ENCODE measurements around the gene ATG9B. TPM values are rescaled to one million over a fixed set of nuclear protein-coding genes. Genes with fewer than 3 reads are reported as not detected.

ATG9B gene
- total and polyA plus RNA-seq, 5 donors from 2014 or later = 18.6 to 38.7 (median 35.7) TPM

- H3K4me3 Mint-ChIP-seq = peak overlapping the region; percentile 89 to 97 (median 95)
- H3K4me1 Mint-ChIP-seq = peaks cover 0 to 63% (median 15%) of the 10 kb centered on the region in 4 donors
Observed at GRCh38 chr7:151056666-151057505, 32.6 kb upstream of the ATG9B start.

GRCh38 chr7:151056283-151056665 is 32.0 kb upstream of the ATG9B start:
- H3K27ac Mint-ChIP-seq = no peak overlapping the region
- H3K4me3 Mint-ChIP-seq = peak overlapping the region; percentile 55 to 97 (median 91)
- peaks cover 44% of the 10 kb centered on the region for H3K4me1 ChIP-seq (ENCODE audit: control insufficient read depth, insufficient read depth, low read length, poor library complexity, severe bottlenecking)
- DNase-seq (no peak), ATAC-seq (ENCODE audit: low read depth in 2 of 2) (no peak)
- no peaks in the 10 kb centered on the region for H3K36me3 ChIP-seq (ENCODE audit: control insufficient read depth, insufficient read depth, low read length)
- peaks cover 0 to 57% (median 12%) of the 10 kb centered on the region in 4 donors for H3K4me1 Mint-ChIP-seq
- H3K9me3 Mint-ChIP-seq = peaks cover 0 to 1% (median 0%) of the 10 kb centered on the region in 7 donors
- no peaks in the 10 kb centered on the region for H3K27me3 Mint-ChIP-seq
- no peaks in the 10 kb centered on the region for H3K27me3 ChIP-seq (ENCODE audit: control insufficient read depth, insufficient read depth, low read length)
- H3K36me3 Mint-ChIP-seq = peaks cover 12% of the 10 kb centered on the region
- no peak overlapping the region for H3K4me3 ChIP-seq (ENCODE audit: low read depth, low read length)
- H3K9me3 ChIP-seq (ENCODE audit: control insufficient read depth in 2 of 2, low read length in 2 of 2) = no peaks in the 10 kb centered on the region
- no peak overlapping the region for H3K27ac ChIP-seq (ENCODE audit: insufficient read depth, low read length, poor library complexity, severe bottlenecking)

More at GRCh38 chr7:151056666-151057505, 32.6 kb upstream of the ATG9B start:
- no peaks in the 10 kb centered on the region for H3K27me3 Mint-ChIP-seq
- no peak for ATAC-seq (ENCODE audit: low read depth in 2 of 2)
- peak overlapping the region in 1 of 3 donors; percentile 36 for H3K27ac Mint-ChIP-seq
- Histone ChIP-seq H3K27me3 (ENCODE audit: control insufficient read depth, insufficient read depth, low read length) (no peaks in the 10 kb centered on the region), H3K4me3 (ENCODE audit: low read depth, low read length) (peak overlapping the region; percentile 92), H3K4me1 (ENCODE audit: control insufficient read depth, insufficient read depth, low read length, poor library complexity, severe bottlenecking) (peaks cover 46% of the 10 kb centered on the region), H3K27ac (ENCODE audit: insufficient read depth, low read length, poor library complexity, severe bottlenecking) (no peak overlapping the region), H3K9me3 (ENCODE audit: control insufficient read depth in 2 of 2, low read length in 2 of 2) (no peaks in the 10 kb centered on the region), H3K36me3 (ENCODE audit: control insufficient read depth, insufficient read depth, low read length) (no peaks in the 10 kb centered on the region)
- peaks cover 0 to 1% (median 0%) of the 10 kb centered on the region in 7 donors for H3K9me3 Mint-ChIP-seq
- DNase-seq = no peak
- H3K36me3 Mint-ChIP-seq = peaks cover 12% of the 10 kb centered on the region

GRCh38 chr7:151053751-151054150 is 29.5 kb upstream of the ATG9B start:
- Mint-ChIP-seq H3K9me3 (peaks cover 0 to 1% (median 0%) of the 10 kb centered on the region in 7 donors), H3K4me3 (peak overlapping the region in 1 of 4 donors; percentile 56), H3K4me1 (peaks cover 0 to 39% (median 11%) of the 10 kb centered on the region in 4 donors), H3K36me3 (peaks cover 12% of the 10 kb centered on the region), H3K27ac (no peak overlapping the region), H3K27me3 (no peaks in the 10 kb centered on the region)
- Histone ChIP-seq H3K4me3 (ENCODE audit: low read depth, low read length) (no peak overlapping the region), H3K4me1 (ENCODE audit: control insufficient read depth, insufficient read depth, low read length, poor library complexity, severe bottlenecking) (peaks cover 28% of the 10 kb centered on the region), H3K36me3 (ENCODE audit: control insufficient read depth, insufficient read depth, low read length) (no peaks in the 10 kb centered on the region), H3K27me3 (ENCODE audit: control insufficient read depth, insufficient read depth, low read length) (no peaks in the 10 kb centered on the region), H3K27ac (ENCODE audit: insufficient read depth, low read length, poor library complexity, severe bottlenecking) (no peak overlapping the region), H3K9me3 (ENCODE audit: control insufficient read depth in 2 of 2, low read length in 2 of 2) (no peaks in the 10 kb centered on the region)
- no peak for ATAC-seq (ENCODE audit: low read depth in 2 of 2)
- no peak for DNase-seq

GRCh38 chr7:151053096-151053495 is 28.8 kb upstream of the ATG9B start:
- peak overlapping the region in 1 of 4 donors; percentile 55 for H3K4me3 Mint-ChIP-seq
- no peak overlapping the region for H3K27ac Mint-ChIP-seq
- peaks cover 0 to 35% (median 9%) of the 10 kb centered on the region in 4 donors for H3K4me1 Mint-ChIP-seq

GRCh38 chr7:151051108-151051507 is 26.8 kb upstream of the ATG9B start:
- H3K27me3 Mint-ChIP-seq = no peaks in the 10 kb centered on the region
- H3K4me1 Mint-ChIP-seq = peaks cover 0 to 17% (median 6%) of the 10 kb centered on the region in 4 donors
- H3K27me3 ChIP-seq (ENCODE audit: control insufficient read depth, insufficient read depth, low read length) = no peaks in the 10 kb centered on the region

More at GRCh38 chr7:151053096-151053495, 28.8 kb upstream of the ATG9B start:
- Histone ChIP-seq H3K4me3 (ENCODE audit: low read depth, low read length) (no peak overlapping the region), H3K4me1 (ENCODE audit: control insufficient read depth, insufficient read depth, low read length, poor library complexity, severe bottlenecking) (peaks cover 21% of the 10 kb centered on the region), H3K36me3 (ENCODE audit: control insufficient read depth, insufficient read depth, low read length) (no peaks in the 10 kb centered on the region), H3K27me3 (ENCODE audit: control insufficient read depth, insufficient read depth, low read length) (no peaks in the 10 kb centered on the region), H3K27ac (ENCODE audit: insufficient read depth, low read length, poor library complexity, severe bottlenecking) (no peak overlapping the region), H3K9me3 (ENCODE audit: control insufficient read depth in 2 of 2, low read length in 2 of 2) (no peaks in the 10 kb centered on the region)
- peak in 1 of 3 donors; percentile 44 for DNase-seq
- Mint-ChIP-seq H3K36me3 (peaks cover 12% of the 10 kb centered on the region), H3K27me3 (no peaks in the 10 kb centered on the region), H3K9me3 (peaks cover 0 to 1% (median 0%) of the 10 kb centered on the region in 7 donors)
- no peak for ATAC-seq (ENCODE audit: low read depth in 2 of 2)

GRCh38 chr7:151048911-151049463 is 24.7 kb upstream of the ATG9B start:
- Mint-ChIP-seq H3K4me3 (no peak overlapping the region), H3K36me3 (peaks cover 10% of the 10 kb centered on the region), H3K27me3 (no peaks in the 10 kb centered on the region), H3K9me3 (no peaks in the 10 kb centered on the region), H3K4me1 (peaks cover 0 to 12% (median 5%) of the 10 kb centered on the region in 4 donors), H3K27ac (no peak overlapping the region)
- ATAC-seq (ENCODE audit: low read depth in 2 of 2) (no peak), DNase-seq (no peak)
- Histone ChIP-seq H3K27me3 (ENCODE audit: control insufficient read depth, insufficient read depth, low read length) (no peaks in the 10 kb centered on the region), H3K36me3 (ENCODE audit: control insufficient read depth, insufficient read depth, low read length) (no peaks in the 10 kb centered on the region), H3K4me1 (ENCODE audit: control insufficient read depth, insufficient read depth, low read length, poor library complexity, severe bottlenecking) (peaks cover 11% of the 10 kb centered on the region), H3K4me3 (ENCODE audit: low read depth, low read length) (no peak overlapping the region), H3K9me3 (ENCODE audit: control insufficient read depth in 2 of 2, low read length in 2 of 2) (no peaks in the 10 kb centered on the region), H3K27ac (ENCODE audit: insufficient read depth, low read length, poor library complexity, severe bottlenecking) (no peak overlapping the region)

More at GRCh38 chr7:151051108-151051507, 26.8 kb upstream of the ATG9B start:
- Histone ChIP-seq H3K27ac (ENCODE audit: insufficient read depth, low read length, poor library complexity, severe bottlenecking) (no peak overlapping the region), H3K4me3 (ENCODE audit: low read depth, low read length) (no peak overlapping the region), H3K36me3 (ENCODE audit: control insufficient read depth, insufficient read depth, low read length) (no peaks in the 10 kb centered on the region), H3K4me1 (ENCODE audit: control insufficient read depth, insufficient read depth, low read length, poor library complexity, severe bottlenecking) (peaks cover 11% of the 10 kb centered on the region), H3K9me3 (ENCODE audit: control insufficient read depth in 2 of 2, low read length in 2 of 2) (no peaks in the 10 kb centered on the region)
- DNase-seq (peak; percentile 25 to 76 (median 62)), ATAC-seq (ENCODE audit: low read depth in 2 of 2) (peak; percentile 66 to 75)
- Mint-ChIP-seq H3K36me3 (peaks cover 12% of the 10 kb centered on the region), H3K27ac (no peak overlapping the region), H3K9me3 (no peaks in the 10 kb centered on the region), H3K4me3 (no peak overlapping the region)

GRCh38 chr7:151047976-151048815 is 23.9 kb upstream of the ATG9B start, which contains the start of gene ASIC3:
ASIC3 (plus strand) TSS chr7:151048531; CDS start chr7:151048886, 355 bp downstream.
- Histone ChIP-seq H3K4me3 (ENCODE audit: low read depth, low read length) (no peak within 1 kb of the TSS), H3K9me3 (ENCODE audit: control insufficient read depth in 2 of 2, low read length in 2 of 2) (no peaks in the 10 kb centered on the region), H3K27ac (ENCODE audit: insufficient read depth, low read length, poor library complexity, severe bottlenecking) (no peak within 1 kb of the TSS), H3K4me1 (ENCODE audit: control insufficient read depth, insufficient read depth, low read length, poor library complexity, severe bottlenecking) (peaks cover 10% of the 10 kb centered on the region), H3K36me3 (ENCODE audit: control insufficient read depth, insufficient read depth, low read length) (no peaks in the 10 kb centered on the region), H3K27me3 (ENCODE audit: control insufficient read depth, insufficient read depth, low read length) (no peaks in the 10 kb centered on the region)
- no peaks in the 10 kb centered on the region for H3K27me3 Mint-ChIP-seq
- H3K9me3 Mint-ChIP-seq = no peaks in the 10 kb centered on the region
- ATAC-seq (ENCODE audit: low read depth in 2 of 2) (no peak), DNase-seq (no peak)
- peak within 1 kb of the TSS in 1 of 4 donors; percentile 52 for H3K4me3 Mint-ChIP-seq
- peaks cover 0 to 8% (median 5%) of the 10 kb centered on the region in 4 donors for H3K4me1 Mint-ChIP-seq
- peaks cover 10% of the 10 kb centered on the region for H3K36me3 Mint-ChIP-seq
- peak within 1 kb of the TSS in 1 of 3 donors; percentile 63 for H3K27ac Mint-ChIP-seq

All from CD4-positive, CD25-positive, alpha-beta regulatory T cell (primary cell).